Mesodermal cell (in vitro differentiated cells): ENCODE results near the gene HSFX3.
"Not testable (repeated sequence)": the region's sequence is repeated elsewhere in the genome, so short reads cannot be mapped to it uniquely, and the experiment has no call there.

Experiments used
- H3K27ac ChIP-seq: 2 replicates; pipeline ENCODE4 v1.7.0; 2013; ENCODE audit warnings: mild to moderate bottlenecking, low read depth, low read length, moderate library complexity; ENCODE audit not compliant: severe bottlenecking
- H3K36me3 ChIP-seq: 2 replicates; pipeline ENCODE4 v1.7.1; 2013; ENCODE audit warnings: mild to moderate bottlenecking, low read length, moderate library complexity; ENCODE audit not compliant: control insufficient read depth, insufficient read depth
- H3K4me1 ChIP-seq: one replicate; pipeline ENCODE4 v1.7.1; 2013; ENCODE audit warnings: mild to moderate bottlenecking, low read length; ENCODE audit not compliant: insufficient read depth, control insufficient read depth, poor library complexity, severe bottlenecking
- H3K4me3 ChIP-seq: 2 replicates; pipeline ENCODE4 v1.7.0; 2013; ENCODE audit warnings: low read length, control low read depth, mild to moderate bottlenecking; ENCODE audit not compliant: insufficient read depth, poor library complexity, severe bottlenecking; ENCODE audit errors: extremely low read depth
- H3K9me3 ChIP-seq: 2 replicates; pipeline ENCODE4 v1.7.1; 2013; ENCODE audit warnings: mild to moderate bottlenecking, low read length, moderate library complexity; ENCODE audit not compliant: control insufficient read depth
- WGBS, 2 experiments: methylation state at CpG; one replicate each; pipeline ENCODE4 v1.1.5; 2013; ENCODE audit warnings: missing lambda C conversion rate in 2 of 2; ENCODE audit not compliant: insufficient coverage in 2 of 2; 5-methylcytosine and 5-hydroxymethylcytosine counted together

The HSFX3 gene

GRCh38 chrX:149531599-149531998, 18.1 kb downstream of the HSFX3 start:
- H3K4me1 ChIP-seq = no peaks in the 10 kb centered on the region
- no peak overlapping the region for H3K27ac ChIP-seq
- 83 to 89% methylated on average over 1 to 2 of the region's 2 CpGs for WGBS, 2 experiments
- no peaks in the 10 kb centered on the region for H3K9me3 ChIP-seq
- H3K4me3 ChIP-seq = no peak overlapping the region
- no peaks in the 10 kb centered on the region for H3K36me3 ChIP-seq

DNA sequence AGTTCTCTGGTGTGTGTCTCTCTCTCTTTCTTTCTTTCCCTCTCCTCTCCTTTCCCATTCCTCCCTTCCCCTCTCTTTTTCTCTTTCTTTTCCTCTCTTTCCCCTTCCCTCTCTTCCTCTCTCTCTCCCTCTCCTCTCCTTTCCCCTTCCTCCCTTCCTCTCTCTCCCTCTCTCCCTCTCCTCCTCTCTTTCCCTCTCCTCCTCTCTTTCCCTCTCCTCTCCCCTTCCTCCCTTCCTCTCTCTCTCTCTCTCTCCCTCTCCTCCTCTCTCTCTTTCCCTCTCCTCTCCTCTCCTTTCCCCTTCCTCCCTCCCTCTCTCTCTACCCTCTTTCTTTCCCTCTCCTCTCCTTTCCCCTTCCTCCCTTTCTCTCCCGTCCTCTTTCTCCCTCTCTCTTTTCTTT, 21.3 kb downstream of the HSFX3 start:
- no CpG with 5 or more reads among the region's 1 CpG for WGBS, 2 experiments
- H3K4me3 ChIP-seq = no peak overlapping the region
- no peak overlapping the region for H3K27ac ChIP-seq
- H3K36me3 ChIP-seq = no peaks in the 10 kb centered on the region
- H3K4me1 ChIP-seq = no peaks in the 10 kb centered on the region
- H3K9me3 ChIP-seq = no peaks in the 10 kb centered on the region

DNA sequence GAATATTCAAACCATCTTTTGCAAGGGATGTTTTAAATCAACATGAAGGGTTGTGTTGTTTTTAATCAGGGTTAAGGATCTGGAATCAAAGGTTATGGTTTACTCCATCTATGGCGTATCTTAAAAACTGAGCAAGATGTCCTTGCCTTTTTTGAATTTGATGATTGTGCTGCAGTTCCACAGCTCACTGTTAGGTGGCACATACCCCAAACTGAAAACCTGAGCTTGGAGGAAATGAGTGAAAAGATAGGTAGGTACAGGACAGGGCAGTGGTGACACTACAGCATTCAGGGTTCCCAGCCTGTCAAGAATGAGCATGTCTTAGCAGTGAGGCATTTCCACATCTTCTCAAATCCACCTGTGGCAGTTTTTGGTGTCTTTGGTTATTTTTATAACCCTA, 22.0 kb downstream of the HSFX3 start:
- 86 to 100% methylated on average over 1 of the region's 1 CpG for WGBS, 2 experiments
- no peaks in the 10 kb centered on the region for H3K4me1 ChIP-seq
- no peak overlapping the region for H3K27ac ChIP-seq
- no peaks in the 10 kb centered on the region for H3K9me3 ChIP-seq
- H3K4me3 ChIP-seq = no peak overlapping the region
- no peaks in the 10 kb centered on the region for H3K36me3 ChIP-seq

GRCh38 chrX:149526318-149527033, 23.2 kb downstream of the HSFX3 start:
- not testable (repeated sequence) for H3K9me3 ChIP-seq, H3K4me1 ChIP-seq, H3K27ac ChIP-seq, H3K36me3 ChIP-seq, H3K4me3 ChIP-seq
- 100% methylated on average over 1 of the region's 13 CpGs for WGBS, 2 experiments

- not testable (repeated sequence) for H3K4me1 ChIP-seq, H3K9me3 ChIP-seq, H3K36me3 ChIP-seq, H3K4me3 ChIP-seq
- H3K27ac ChIP-seq = peak overlapping the region; percentile 81
- no CpG with 5 or more reads among the region's 5 CpGs for WGBS, 2 experiments
These were observed 23.8 kb downstream of the HSFX3 start for GRCh38 chrX:149525903-149526302.

GRCh38 chrX:149525389-149525788, 24.3 kb downstream of the HSFX3 start:
- WGBS, 2 experiments = no CpG with 5 or more reads among the region's 10 CpGs
- H3K4me3 ChIP-seq = not testable (repeated sequence)

GRCh38 chrX:149522916-149523315, 26.8 kb downstream of the HSFX3 start:
- Histone ChIP-seq H3K36me3 (no peaks in the 10 kb centered on the region), H3K27ac (no peak overlapping the region), H3K9me3 (no peaks in the 10 kb centered on the region), H3K4me3 (no peak overlapping the region), H3K4me1 (no peaks in the 10 kb centered on the region)
- no CpG with 5 or more reads among the region's 2 CpGs for WGBS, 2 experiments

More at GRCh38 chrX:149525389-149525788, 24.3 kb downstream of the HSFX3 start:
- not testable (repeated sequence) for H3K9me3 ChIP-seq, H3K4me1 ChIP-seq, H3K36me3 ChIP-seq
- H3K27ac ChIP-seq = peak overlapping the region; percentile 81

DNA sequence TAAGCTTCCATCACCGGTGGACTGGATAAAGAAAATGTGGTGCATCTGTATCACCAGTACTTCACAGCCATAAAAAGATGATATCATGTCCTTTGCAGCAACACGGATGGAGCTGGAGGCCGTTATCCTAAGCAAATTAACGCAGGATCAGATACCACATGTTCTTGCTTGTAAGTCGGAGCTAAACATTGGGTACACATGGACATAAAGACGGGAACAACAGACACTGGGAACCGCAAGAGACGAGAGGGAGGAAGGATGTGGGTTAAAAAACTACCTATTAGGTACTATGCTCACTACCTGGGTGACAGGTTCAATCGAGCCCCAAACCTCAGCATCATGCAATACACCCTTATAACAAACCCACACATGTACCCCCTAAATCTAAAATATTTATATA, 28.3 kb downstream of the HSFX3 start:
- H3K27ac ChIP-seq = no peak overlapping the region
- no peaks in the 10 kb centered on the region for H3K9me3 ChIP-seq
- H3K36me3 ChIP-seq = no peaks in the 10 kb centered on the region
- WGBS, 2 experiments = 93 to 96% methylated on average over 2 to 3 of the region's 9 CpGs
- H3K4me1 ChIP-seq = peaks cover 3% of the 10 kb centered on the region
- H3K4me3 ChIP-seq = no peak overlapping the region

DNA sequence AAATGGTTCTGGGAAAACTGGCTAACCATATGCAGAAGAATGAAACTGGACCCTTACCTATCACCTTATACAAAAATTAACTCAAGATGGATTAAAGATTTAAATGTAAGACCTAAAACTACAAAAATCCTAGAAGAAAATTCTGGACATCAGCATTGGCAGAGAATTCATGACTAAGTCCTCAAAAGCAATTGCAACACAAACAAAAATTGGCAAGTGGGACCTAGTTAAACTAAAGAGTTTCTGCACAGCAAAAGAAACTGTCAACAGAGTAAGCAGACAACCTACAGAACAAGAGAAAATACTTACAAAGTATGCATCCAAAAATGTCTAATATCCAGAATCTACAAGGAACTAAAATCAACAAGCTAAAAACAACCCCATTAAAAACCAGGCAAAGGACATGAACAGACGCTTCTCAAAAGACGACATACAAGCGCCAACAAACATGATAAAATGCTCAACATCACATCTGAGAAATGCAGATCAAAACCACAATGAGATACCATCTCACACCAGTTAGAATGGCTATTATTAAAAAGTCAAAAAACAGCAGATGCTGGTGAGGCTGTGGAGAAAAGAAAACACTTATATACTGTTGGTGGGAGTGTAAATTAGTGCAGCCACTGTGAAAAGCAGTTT, 29.0 kb downstream of the HSFX3 start:
- H3K27ac ChIP-seq, H3K9me3 ChIP-seq, H3K4me1 ChIP-seq, H3K4me3 ChIP-seq, H3K36me3 ChIP-seq: not testable (repeated sequence)
- no CpG with 5 or more reads among the region's 3 CpGs for WGBS, 2 experiments

- Histone ChIP-seq H3K9me3 (no peaks in the 10 kb centered on the region), H3K27ac (no peak overlapping the region), H3K36me3 (no peaks in the 10 kb centered on the region), H3K4me1 (peaks cover 4% of the 10 kb centered on the region), H3K4me3 (no peak overlapping the region)
- no CpG with 5 or more reads among the region's 7 CpGs for WGBS, 2 experiments
These were observed 31.5 kb downstream of the HSFX3 start for GRCh38 chrX:149518236-149518635.

DNA sequence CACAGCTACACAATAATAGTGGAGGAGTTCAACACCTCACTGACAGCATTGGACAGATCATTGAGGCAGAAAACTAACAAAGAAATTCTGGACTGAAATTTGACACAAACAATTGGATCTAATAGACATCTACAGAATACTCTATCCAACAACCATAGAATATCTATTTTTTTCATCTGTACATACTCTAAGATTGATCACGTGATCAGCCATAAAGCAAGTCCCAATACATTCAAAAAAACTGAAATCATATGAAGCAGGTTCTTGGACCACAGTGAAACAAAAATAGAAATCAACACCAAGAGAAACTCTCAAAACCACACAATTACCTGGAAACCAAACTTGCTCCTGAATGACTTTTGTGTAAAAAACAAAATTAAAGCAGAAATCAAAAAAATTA, 32.4 kb downstream of the HSFX3 start:
- Histone ChIP-seq H3K27ac (no peak overlapping the region), H3K4me1 (peaks cover 7% of the 10 kb centered on the region), H3K36me3 (no peaks in the 10 kb centered on the region), H3K9me3 (no peaks in the 10 kb centered on the region), H3K4me3 (no peak overlapping the region)
- WGBS, 2 experiments = 88 to 100% methylated on average over 1 of the region's 1 CpG
